Esophagus (tissue), 2 donors: Measurements from ENCODE around the gene NOS1AP. TPM values are rescaled to one million over a fixed set of nuclear protein-coding genes. Genes with fewer than 3 reads are reported as not detected.
A peak's percentile ranks its signal among the peaks of the same experiment; 100 is the strongest.

Source experiments
- H3K27ac ChIP-seq, 2 donors: one replicate each; pipeline ENCODE4 v1.5.1; 2013; ENCODE audit warnings: low read depth in 2 of 2, mild to moderate bottlenecking in 2 of 2, inconsistent platforms in 1 of 2, low read length in 1 of 2, moderate library complexity in 1 of 2
- H3K27me3 ChIP-seq, 2 donors: one replicate each; pipeline ENCODE4 v1.6.1; 2013; ENCODE audit warnings: low read length in 2 of 2, control low read depth in 1 of 2, mild to moderate bottlenecking in 1 of 2; ENCODE audit not compliant: insufficient read depth in 2 of 2, control insufficient read depth in 1 of 2
- H3K36me3 ChIP-seq, 2 donors: one replicate each; pipeline ENCODE4 v1.6.1; 2013; ENCODE audit warnings: low read length in 1 of 2; ENCODE audit not compliant: control insufficient read depth in 2 of 2, insufficient read depth in 2 of 2
- H3K4me1 ChIP-seq, 2 donors: one replicate each; pipeline ENCODE4 v1.6.1; 2013; ENCODE audit warnings: low read length in 1 of 2; ENCODE audit not compliant: control insufficient read depth in 2 of 2, insufficient read depth in 2 of 2
- H3K4me3 ChIP-seq, 2 donors: one replicate each; pipeline ENCODE4 v1.5.1; 2013; ENCODE audit warnings: low read length in 2 of 2, mild to moderate bottlenecking in 2 of 2, low read depth in 1 of 2, moderate library complexity in 1 of 2
- H3K9me3 ChIP-seq, 2 donors: one replicate each; pipeline ENCODE4 v1.6.1; 2013; ENCODE audit warnings: mild to moderate bottlenecking in 2 of 2, low read depth in 1 of 2, low read length in 1 of 2, moderate library complexity in 1 of 2; ENCODE audit not compliant: control insufficient read depth in 2 of 2, insufficient read depth in 1 of 2
- WGBS, 2 donors: extraction: QIAGEN DNeasy Blood & Tissue Kit; methylation state at CpG; one replicate each; pipeline ENCODE4 v1.1.7; 2013; 5-methylcytosine and 5-hydroxymethylcytosine counted together
- polyA plus RNA-seq, 2 donors: library from polyadenylated mRNA; stranded (reverse); fragments of 200-250 nt; gene quantifications; one replicate each; pipeline ENCODE4 v1.2.3, GENCODE V29; 2013
- donor health status: healthy with polysubstance abuse.
- donor health status: Bipolar disorder and iron deficiency.

Gene NOS1AP
- polyA plus RNA-seq, 2 donors: 0.53 to 0.98 TPM

DNA sequence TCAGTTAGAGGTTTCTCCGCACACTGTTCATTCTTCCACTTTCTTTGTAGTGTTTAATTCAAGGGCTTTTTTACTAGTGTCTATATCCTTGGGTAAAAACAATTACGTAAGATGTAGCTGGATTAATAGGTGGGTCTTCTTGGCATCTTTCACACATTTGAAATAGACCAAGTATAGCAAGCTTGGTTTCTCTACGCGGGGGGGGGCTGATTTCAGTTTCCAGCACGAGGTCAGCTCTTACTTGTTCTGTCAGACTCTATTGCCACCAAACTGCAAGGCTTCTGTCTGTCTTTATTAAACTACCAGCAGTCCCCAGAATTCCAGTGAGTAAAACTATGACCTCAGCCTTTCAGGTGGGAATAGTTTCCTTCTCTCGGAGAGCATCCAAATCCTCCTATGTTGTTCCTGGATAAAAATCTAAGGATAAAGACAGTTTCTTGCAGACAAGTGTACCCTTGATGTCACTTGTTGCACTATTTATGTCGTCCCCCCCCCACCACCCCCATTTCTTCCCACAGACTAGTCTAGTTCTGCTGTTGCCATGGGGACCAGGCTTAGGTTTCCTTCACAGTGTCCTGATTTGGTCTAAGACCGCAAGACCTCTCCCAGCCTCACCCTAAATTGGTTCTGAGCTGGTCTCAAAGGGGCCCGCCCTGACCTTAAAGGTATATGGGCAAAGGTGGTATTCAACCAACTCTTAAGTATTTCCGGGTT lies 290.2 kb downstream of the NOS1AP start:
- no peaks in the 10 kb centered on the region for H3K9me3 ChIP-seq
- peaks cover 0 to 2% of the 10 kb centered on the region in 2 donors for H3K36me3 ChIP-seq
- peaks cover 0 to 2% of the 10 kb centered on the region in 2 donors for H3K4me1 ChIP-seq
- 82 to 88% methylated on average over 10 of the region's 10 CpGs for WGBS, 2 donors
- no peaks in the 10 kb centered on the region for H3K27me3 ChIP-seq
- no peak overlapping the region for H3K4me3 ChIP-seq
- no peak overlapping the region for H3K27ac ChIP-seq

DNA sequence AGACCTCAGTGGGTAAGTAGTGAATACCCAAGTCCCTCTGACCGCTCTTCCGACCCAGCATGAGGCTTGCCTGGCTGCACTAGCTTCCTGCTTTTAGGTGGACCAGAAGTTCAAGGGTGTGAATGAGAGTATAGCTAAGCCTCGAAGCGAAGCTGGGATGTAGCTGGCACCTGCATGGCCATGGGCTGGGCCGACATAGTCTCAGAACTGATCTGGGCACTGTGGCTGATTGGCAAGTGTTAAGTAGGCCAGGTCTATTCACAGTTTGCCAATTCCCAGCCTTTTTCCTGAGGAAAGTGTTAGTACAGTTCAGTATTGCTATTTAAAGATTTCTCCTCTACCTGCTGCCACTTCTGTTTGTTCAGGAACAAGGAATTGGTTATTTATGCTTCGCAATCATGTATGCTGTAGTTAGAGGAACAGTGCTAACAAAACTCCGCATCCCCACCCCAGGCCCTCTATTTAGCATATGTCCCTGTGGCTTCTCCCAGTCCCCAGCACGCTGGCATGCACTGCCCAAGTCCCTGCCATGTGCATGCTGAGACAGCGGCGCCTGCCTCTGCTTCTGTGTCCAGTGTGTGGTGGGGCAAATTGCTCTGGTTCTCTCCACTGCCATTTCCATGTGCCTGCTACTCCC lies 290.9 kb downstream of the NOS1AP start:
- Histone ChIP-seq H3K4me1 (peaks cover 3 to 5% of the 10 kb centered on the region in 2 donors), H3K4me3 (no peak overlapping the region), H3K27me3 (no peaks in the 10 kb centered on the region), H3K36me3 (peaks cover 0 to 2% of the 10 kb centered on the region in 2 donors), H3K27ac (no peak overlapping the region), H3K9me3 (no peaks in the 10 kb centered on the region)
- WGBS, 2 donors: 85 to 92% methylated on average over 10 of the region's 10 CpGs

DNA sequence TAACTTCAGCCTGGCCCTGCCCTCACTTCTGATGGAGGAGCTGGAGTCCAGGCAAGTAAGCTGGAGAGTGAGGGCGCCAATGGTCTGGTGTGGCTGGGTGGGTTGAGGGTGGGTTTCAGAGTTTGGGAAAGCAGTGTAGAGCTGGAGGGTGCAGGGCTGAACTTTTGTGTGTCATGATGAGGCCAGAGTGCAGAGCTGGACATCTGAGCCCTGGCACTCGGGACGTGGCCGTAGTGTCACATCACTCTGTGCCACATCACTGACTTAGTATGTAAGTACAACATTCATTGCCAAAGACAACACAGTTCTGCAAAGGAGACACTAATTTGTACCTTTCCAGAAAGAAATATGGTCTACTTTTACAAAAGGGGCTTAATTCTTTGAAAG lies 291.4 kb downstream of the NOS1AP start:
- peaks cover 0 to 2% of the 10 kb centered on the region in 2 donors for H3K36me3 ChIP-seq
- WGBS, 2 donors: 94 to 96% methylated on average over 4 of the region's 4 CpGs
- H3K27ac ChIP-seq: no peak overlapping the region
- H3K9me3 ChIP-seq: no peaks in the 10 kb centered on the region
- H3K4me3 ChIP-seq: no peak overlapping the region
- peaks cover 3 to 6% of the 10 kb centered on the region in 2 donors for H3K4me1 ChIP-seq
- H3K27me3 ChIP-seq: no peaks in the 10 kb centered on the region

DNA sequence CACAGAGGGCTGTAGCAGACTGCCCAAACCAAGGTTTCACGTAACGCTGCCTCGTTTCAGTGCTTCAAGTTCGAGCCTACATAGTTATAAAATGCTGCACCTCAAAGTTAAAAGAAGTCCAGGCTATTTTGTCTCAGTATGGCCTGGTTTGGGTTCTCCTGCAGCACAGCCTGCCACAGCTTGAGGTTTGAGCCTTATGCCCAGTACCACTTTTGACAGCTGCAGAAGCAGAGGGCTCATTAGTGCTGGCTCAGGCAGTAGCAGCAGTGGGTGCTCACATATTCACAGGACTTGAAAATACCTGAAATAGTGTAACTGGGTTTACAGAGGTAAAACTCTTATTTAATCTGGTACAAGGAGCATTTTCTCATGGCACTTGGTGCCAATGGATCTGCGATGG lies 291.9 kb downstream of the NOS1AP start:
- no peaks in the 10 kb centered on the region for H3K27me3 ChIP-seq
- H3K27ac ChIP-seq: peak overlapping the region in 1 of 2 donors; percentile 6
- peaks cover 3 to 8% of the 10 kb centered on the region in 2 donors for H3K4me1 ChIP-seq
- peaks cover 0 to 2% of the 10 kb centered on the region in 2 donors for H3K36me3 ChIP-seq
- 93 to 95% methylated on average over 5 of the region's 5 CpGs for WGBS, 2 donors
- H3K4me3 ChIP-seq: no peak overlapping the region
- H3K9me3 ChIP-seq: no peaks in the 10 kb centered on the region

DNA sequence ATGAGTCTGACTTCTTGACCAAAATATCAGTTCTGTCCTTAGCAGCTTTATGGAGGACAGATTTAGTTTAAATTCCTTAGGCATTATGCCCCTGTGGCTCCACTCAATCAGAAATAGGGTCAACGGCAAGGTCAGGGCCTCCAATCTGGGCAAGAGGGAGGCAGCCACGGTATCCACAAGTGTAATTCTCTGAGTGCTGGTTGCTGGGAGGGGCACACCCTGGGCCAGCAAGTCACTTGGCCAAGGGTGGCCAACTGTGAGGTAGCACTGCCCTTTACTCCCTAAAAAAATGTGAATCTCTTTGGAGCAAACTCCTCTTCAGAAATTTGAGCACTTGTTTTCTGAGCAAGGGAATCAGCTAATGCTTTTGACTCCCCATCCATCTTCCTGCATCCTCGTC lies 294.3 kb downstream of the NOS1AP start:
- Histone ChIP-seq H3K9me3 (no peaks in the 10 kb centered on the region), H3K36me3 (peaks cover 0 to 1% of the 10 kb centered on the region in 2 donors), H3K27ac (no peak overlapping the region), H3K4me1 (peaks cover 3 to 8% of the 10 kb centered on the region in 2 donors), H3K27me3 (no peaks in the 10 kb centered on the region), H3K4me3 (no peak overlapping the region)
- WGBS, 2 donors: 79 to 83% methylated on average over 3 of the region's 3 CpGs

DNA sequence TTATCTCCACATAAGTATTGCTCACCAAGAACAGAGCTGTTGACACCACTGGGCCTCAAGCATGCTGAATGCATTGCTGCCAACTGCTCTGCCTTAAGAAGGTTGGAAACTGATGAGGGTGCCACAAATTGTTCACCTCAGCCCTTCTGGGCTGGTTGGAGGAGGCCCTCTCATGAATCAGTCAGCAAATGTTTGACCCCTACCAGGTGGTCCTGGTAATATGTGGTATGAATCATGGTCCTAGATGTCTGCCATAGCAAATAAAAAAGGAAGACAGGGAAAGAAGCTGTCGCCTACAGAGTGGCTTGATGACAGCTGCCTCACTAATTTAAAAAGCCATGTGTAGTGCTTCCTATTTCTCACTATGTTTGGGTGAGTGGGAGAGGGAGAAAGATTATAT lies 295.0 kb downstream of the NOS1AP start:
- Histone ChIP-seq H3K27me3 (no peaks in the 10 kb centered on the region), H3K36me3 (peaks cover 0 to 1% of the 10 kb centered on the region in 2 donors), H3K9me3 (no peaks in the 10 kb centered on the region), H3K4me3 (no peak overlapping the region), H3K4me1 (peaks cover 3 to 11% of the 10 kb centered on the region in 2 donors), H3K27ac (no peak overlapping the region)
- WGBS, 2 donors: 88 to 92% methylated on average over 1 of the region's 1 CpG

DNA sequence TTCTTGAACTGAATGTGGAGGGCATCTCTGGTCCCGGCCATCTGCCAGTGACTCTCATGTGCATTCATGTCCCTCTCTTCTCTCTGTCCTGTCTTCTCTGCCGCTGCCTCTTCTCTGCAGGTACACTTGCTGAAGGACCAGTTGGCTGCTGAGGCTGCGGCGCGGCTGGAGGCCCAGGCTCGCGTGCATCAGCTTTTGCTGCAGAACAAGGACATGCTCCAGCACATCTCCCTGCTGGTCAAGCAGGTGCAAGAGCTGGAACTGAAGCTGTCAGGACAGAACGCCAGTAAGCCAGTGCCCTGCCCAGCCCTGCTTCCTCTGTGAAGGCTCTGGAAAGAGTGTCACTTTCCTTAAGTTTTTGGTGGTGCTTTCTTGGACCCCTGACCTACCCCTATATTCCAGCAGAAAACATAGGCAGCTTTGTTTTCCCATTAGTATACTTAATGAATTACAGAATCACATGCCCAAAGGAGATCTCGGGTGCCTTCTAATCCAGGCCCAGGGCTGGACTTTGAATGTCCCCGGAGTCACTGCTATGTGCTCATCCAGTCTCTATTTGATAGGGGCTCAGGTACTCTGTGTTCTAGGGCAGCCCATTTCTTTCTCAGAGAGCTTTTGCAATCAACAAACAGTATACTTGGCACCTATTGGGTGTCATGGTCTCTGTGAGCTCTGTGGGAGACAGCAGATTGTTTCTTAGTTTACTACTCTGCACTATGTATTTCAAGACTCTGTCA lies 296.0 kb downstream of the NOS1AP start:
- Histone ChIP-seq H3K27me3 (no peaks in the 10 kb centered on the region), H3K4me1 (peaks cover 3 to 13% of the 10 kb centered on the region in 2 donors), H3K9me3 (no peaks in the 10 kb centered on the region), H3K4me3 (no peak overlapping the region), H3K27ac (peak overlapping the region in 1 of 2 donors; percentile 66), H3K36me3 (peaks cover 0 to 1% of the 10 kb centered on the region in 2 donors)
- WGBS, 2 donors: 60 to 80% methylated on average over 10 of the region's 10 CpGs

DNA sequence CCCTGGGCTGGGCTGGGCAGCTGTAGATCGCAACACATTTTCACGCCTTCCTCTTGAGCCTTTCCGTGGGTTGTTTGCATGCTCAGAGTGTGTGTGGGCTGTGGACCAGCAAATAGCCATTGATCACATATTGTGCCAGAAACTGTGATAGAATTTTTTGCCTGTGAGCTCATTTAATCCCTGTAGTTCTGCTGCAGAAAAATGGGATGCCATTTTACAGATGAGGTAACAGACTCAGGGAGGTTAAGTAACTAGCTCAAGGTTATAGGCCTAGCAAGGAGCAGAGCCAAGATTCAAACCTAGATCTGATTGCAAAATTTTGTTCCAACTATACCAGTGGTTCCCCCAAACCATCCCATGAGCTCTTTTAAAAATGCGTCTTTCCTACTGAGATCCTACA lies 296.7 kb downstream of the NOS1AP start:
- Histone ChIP-seq H3K4me3 (no peak overlapping the region), H3K27me3 (no peaks in the 10 kb centered on the region), H3K9me3 (no peaks in the 10 kb centered on the region), H3K4me1 (peaks cover 3 to 11% of the 10 kb centered on the region in 2 donors), H3K27ac (peak overlapping the region in 1 of 2 donors; percentile 66), H3K36me3 (peaks cover 0 to 1% of the 10 kb centered on the region in 2 donors)
- WGBS, 2 donors: 46 to 52% methylated on average over 4 of the region's 4 CpGs

DNA sequence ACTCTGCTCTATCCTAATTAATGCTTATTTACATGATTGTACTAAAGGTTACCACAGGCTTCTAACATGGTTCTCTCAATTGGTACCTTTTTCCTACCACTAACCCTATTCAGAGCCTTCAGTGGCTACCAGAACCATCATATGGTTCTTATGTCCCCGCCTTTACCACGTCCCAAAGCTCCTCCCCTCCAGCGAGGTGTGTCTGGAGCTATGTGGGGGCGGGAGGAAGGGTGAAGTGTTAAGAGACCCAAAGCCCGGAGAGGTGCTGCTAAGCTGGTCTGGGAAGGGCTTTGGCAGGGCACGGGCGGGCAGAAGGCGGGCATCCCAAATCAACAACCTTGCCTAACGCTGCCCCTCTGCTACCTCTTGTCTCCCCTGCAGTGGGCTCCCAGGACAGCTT lies 297.2 kb downstream of the NOS1AP start:
- Histone ChIP-seq H3K4me3 (peak overlapping the region; percentile 17 to 22), H3K27ac (peak overlapping the region in 1 of 2 donors; percentile 4), H3K36me3 (peaks cover 0 to 1% of the 10 kb centered on the region in 2 donors), H3K27me3 (no peaks in the 10 kb centered on the region), H3K4me1 (peaks cover 3 to 11% of the 10 kb centered on the region in 2 donors), H3K9me3 (no peaks in the 10 kb centered on the region)
- WGBS, 2 donors: 76 to 78% methylated on average over 9 of the region's 9 CpGs
